ENCODE results near the gene COL18A1. TPM values are rescaled to one million over a fixed set of nuclear protein-coding genes. Genes with fewer than 3 reads are reported as not detected.

COL18A1 gene
- total RNA-seq, 4 donors from 2014 or later: 19.3 to 121 (median 23.3) TPM

DNA sequence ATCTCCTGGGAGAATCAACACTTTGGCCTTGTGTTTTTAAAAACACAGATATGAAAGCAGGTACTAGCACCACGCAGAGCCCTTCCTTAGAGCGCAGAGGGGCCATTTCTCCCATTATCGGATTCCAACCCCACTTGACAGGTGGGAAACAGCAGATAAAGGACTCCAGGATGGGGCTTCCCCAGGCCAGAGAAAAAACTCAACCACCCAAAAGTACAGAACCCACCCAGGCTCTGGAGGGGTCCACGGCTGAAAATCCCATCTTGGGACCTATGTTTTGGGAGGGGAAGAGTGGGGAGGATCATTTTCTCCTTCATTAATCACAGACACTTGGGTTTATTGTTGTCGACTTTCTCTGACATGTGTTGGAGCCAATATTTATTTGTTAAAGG, 27.1 kb upstream of the COL18A1 start:
- 50 to 54% methylated on average over 1 to 5 of the region's 5 CpGs for WGBS, 2 donors (ENCODE audit: low coverage in 1 of 2)
- in situ Hi-C loops (cut with MboI; ENCODE audit: low pct_ligation_motif_present in 1 of 4, low pct_unique_long_range_greater_than_20kb in 1 of 4, low sequenced_read_pairs in 3 of 4): no loop called here
- no peak for DNase-seq
- H3K9me3 ChIP-seq: no peaks in the 10 kb centered on the region
- H3K36me3 ChIP-seq: no peaks in the 10 kb centered on the region
- H3K27me3 ChIP-seq: peaks cover 4% of the 10 kb centered on the region
- H3K4me3 ChIP-seq: no peak overlapping the region
- no peak overlapping the region for H3K27ac ChIP-seq
- H3K4me1 ChIP-seq: no peaks in the 10 kb centered on the region
- intact Hi-C loops (cut with DNase I; ENCODE audit: low total_unique reads): no loop called here
- TF ChIP-seq EP300 (IDR thresholded peaks at IDR 0.05; ENCODE audit: low read depth): no peak
- TF ChIP-seq POLR2A (IDR thresholded peaks at IDR 0.05): no peak

DNA sequence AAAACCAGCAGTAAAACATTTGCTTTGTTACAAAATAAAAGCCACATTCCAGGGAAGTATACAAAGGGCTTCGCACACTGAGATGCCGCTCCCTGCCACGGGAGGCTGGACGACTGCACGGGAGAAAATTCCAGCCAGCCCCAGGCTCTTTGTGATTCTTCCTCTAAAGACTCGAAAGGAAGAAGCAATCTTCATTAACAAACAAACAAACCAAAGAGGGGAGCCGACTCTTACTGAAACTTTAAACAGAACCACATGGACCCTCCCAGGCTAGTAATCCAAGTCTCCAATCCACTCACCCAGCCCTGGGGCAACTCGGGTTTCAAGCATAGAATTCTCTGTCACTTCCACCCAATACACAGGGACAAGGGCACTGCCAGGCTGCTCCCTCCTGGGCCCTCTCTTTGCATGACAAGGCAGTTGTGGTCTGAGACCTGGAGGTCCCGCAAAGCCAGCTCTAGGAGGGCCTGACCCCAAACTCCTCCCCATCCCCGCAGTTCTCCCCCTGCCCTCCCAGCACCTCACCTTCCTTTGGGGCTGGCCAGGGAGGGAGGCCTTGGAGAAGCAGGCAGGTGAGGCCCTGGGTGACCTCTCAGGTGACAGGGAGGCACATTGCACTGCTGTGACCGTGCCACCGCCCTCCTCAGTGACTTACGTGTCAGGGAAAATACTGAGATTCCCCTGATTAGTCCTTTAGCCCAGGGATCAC, 26.6 kb upstream of the COL18A1 start:
- no peak for DNase-seq
- intact Hi-C loops (cut with DNase I; ENCODE audit: low total_unique reads): no loop called here
- Histone ChIP-seq H3K36me3 (no peaks in the 10 kb centered on the region), H3K4me1 (no peaks in the 10 kb centered on the region), H3K27ac (no peak overlapping the region), H3K4me3 (no peak overlapping the region), H3K27me3 (peaks cover 4% of the 10 kb centered on the region), H3K9me3 (no peaks in the 10 kb centered on the region)
- in situ Hi-C loops (cut with MboI; ENCODE audit: low pct_ligation_motif_present in 1 of 4, low pct_unique_long_range_greater_than_20kb in 1 of 4, low sequenced_read_pairs in 3 of 4): no loop called here
- WGBS, 2 donors (ENCODE audit: low coverage in 1 of 2): 30 to 46% methylated on average over 2 to 13 of the region's 13 CpGs
- TF ChIP-seq POLR2AphosphoS5 (IDR thresholded peaks at IDR 0.05): no peak
- TF ChIP-seq EP300 (IDR thresholded peaks at IDR 0.05; ENCODE audit: low read depth): no peak
- TF ChIP-seq, protein P1, sequence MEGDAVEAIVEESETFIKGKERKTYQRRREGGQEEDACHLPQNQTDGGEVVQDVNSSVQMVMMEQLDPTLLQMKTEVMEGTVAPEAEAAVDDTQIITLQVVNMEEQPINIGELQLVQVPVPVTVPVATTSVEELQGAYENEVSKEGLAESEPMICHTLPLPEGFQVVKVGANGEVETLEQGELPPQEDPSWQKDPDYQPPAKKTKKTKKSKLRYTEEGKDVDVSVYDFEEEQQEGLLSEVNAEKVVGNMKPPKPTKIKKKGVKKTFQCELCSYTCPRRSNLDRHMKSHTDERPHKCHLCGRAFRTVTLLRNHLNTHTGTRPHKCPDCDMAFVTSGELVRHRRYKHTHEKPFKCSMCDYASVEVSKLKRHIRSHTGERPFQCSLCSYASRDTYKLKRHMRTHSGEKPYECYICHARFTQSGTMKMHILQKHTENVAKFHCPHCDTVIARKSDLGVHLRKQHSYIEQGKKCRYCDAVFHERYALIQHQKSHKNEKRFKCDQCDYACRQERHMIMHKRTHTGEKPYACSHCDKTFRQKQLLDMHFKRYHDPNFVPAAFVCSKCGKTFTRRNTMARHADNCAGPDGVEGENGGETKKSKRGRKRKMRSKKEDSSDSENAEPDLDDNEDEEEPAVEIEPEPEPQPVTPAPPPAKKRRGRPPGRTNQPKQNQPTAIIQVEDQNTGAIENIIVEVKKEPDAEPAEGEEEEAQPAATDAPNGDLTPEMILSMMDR (IDR thresholded peaks at IDR 0.05): no peak
- TF ChIP-seq POLR2A (IDR thresholded peaks at IDR 0.05): no peak

DNA sequence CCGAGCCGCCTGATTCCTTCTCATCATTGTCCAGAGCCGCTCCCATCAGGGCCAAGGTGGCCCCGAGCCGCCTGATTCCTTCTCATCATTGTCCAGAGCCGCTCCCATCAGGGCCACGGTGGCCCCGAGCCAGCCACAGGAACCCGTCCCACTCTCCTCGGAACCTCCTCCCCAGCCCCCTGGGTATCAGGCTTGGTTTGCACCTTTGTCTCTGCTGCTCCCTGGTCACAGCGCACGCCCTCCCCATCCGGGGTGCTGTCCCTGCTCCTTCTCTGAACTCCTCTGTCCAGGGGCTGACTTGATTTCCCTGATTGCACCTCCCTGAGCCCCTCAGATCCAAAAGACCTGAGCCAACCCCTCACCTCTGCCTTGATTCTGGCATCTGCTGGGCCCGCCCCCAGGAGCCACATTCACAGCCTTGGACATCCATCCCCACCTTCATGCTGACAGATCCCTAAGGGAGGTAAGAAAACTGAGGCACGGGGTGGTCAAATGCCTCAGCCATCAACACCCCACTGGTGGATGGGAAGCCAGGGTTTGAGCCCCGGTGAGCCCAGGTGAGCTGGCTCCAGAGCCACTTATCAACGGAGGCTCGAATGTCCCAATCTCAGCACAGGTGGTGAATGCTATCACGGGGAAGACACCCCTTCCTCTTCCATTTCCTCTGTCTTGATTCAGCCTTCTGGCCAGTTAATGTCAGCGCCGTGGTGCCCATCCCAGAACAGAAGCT, 25.6 kb upstream of the COL18A1 start:
- in situ Hi-C loops (cut with MboI; ENCODE audit: low pct_ligation_motif_present in 1 of 4, low pct_unique_long_range_greater_than_20kb in 1 of 4, low sequenced_read_pairs in 3 of 4): no loop called here
- TF ChIP-seq EP300 (IDR thresholded peaks at IDR 0.05; ENCODE audit: low read depth) (no peak), POLR2AphosphoS5 (IDR thresholded peaks at IDR 0.05) (no peak), POLR2A (IDR thresholded peaks at IDR 0.05) (no peak)
- TF ChIP-seq, protein P1 (IDR thresholded peaks at IDR 0.05): no peak
- intact Hi-C loops (cut with DNase I; ENCODE audit: low total_unique reads): no loop called here
- no peaks in the 10 kb centered on the region for H3K4me1 ChIP-seq
- no peak for DNase-seq
- no peak overlapping the region for H3K4me3 ChIP-seq
- 81% methylated on average over 21 of the region's 21 CpGs; no CpG with 5 or more reads in 1 of the 2 donors for WGBS, 2 donors (ENCODE audit: low coverage in 1 of 2)
- no peak overlapping the region for H3K27ac ChIP-seq
- H3K27me3 ChIP-seq: peaks cover 4% of the 10 kb centered on the region
- no peaks in the 10 kb centered on the region for H3K36me3 ChIP-seq
- H3K9me3 ChIP-seq: no peaks in the 10 kb centered on the region

DNA sequence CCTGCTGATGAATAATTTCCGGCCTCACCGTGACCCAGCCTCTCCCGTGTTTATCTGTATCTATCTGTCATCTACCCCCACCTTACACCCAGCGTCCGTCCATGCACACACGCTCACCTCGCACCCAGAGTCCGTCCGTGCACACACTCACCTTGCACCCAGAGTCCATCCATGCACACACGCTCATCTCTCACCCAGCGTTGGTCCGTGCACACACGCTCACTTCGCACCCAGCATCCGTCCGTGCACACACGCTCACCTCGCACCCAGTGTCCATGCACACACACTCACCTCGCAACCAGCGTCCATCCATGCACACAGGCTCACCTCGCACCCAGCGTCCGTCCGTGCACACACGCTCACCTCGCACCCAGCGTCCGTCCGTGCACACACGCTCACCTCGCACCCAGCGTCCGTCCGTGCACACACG, 25.0 kb upstream of the COL18A1 start:
- DNase-seq: no peak
- Histone ChIP-seq H3K4me1 (no peaks in the 10 kb centered on the region), H3K27ac (no peak overlapping the region), H3K36me3 (no peaks in the 10 kb centered on the region), H3K27me3 (peaks cover 4% of the 10 kb centered on the region), H3K9me3 (no peaks in the 10 kb centered on the region), H3K4me3 (no peak overlapping the region)
- in situ Hi-C loops (cut with MboI; ENCODE audit: low pct_ligation_motif_present in 1 of 4, low pct_unique_long_range_greater_than_20kb in 1 of 4, low sequenced_read_pairs in 3 of 4) (no loop called here), intact Hi-C loops (cut with DNase I; ENCODE audit: low total_unique reads) (no loop called here)
- WGBS, 2 donors (ENCODE audit: low coverage in 1 of 2): 89 to 93% methylated on average over 8 to 24 of the region's 35 CpGs
- TF ChIP-seq EP300 (IDR thresholded peaks at IDR 0.05; ENCODE audit: low read depth) (no peak), POLR2A (IDR thresholded peaks at IDR 0.05) (no peak), POLR2AphosphoS5 (IDR thresholded peaks at IDR 0.05) (no peak)
- TF ChIP-seq, protein P1 (IDR thresholded peaks at IDR 0.05): no peak

Measured in transverse colon (tissue), 4 donors.